ENCODE measurements around the gene CELF3.

Gene CELF3

DNA sequence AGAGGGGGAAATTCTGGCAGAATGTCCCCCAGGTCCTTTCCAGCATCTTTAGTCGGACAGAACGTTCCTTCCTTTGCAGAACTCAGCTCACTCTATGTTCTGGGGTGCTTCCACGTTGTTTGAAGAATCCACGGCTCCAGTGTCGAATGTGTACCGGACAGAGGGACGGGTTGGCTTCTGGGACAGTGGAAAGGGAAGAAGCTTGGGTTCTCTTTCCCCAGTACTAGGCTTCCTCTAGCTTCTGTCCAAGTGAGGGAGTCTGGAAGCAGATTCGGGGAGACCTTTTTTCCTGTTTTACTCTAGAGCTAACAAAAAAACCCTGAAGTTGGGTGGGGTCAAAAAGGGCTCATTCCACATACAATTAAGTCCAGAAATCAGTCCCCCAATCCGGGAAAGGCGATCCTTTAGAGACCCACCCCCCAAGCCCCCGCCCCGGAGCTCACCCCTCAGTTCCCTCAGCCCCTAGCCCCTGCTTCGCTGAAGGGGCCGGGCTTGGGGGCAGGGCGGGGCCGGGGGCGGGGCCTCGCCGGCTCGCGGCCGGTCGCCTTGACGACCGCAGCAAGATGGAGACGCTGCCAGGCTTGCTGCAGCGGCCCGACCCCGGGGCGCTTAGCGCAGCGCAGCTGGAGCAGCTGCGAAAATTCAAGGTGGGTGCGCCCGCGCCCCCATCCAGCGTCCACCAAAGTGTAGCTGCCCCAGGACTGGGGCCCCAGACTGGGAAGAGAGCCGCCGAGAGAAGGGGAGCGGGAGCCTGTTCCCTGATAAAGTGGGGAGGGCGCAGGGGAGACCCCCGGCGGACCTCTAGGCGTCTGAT lies 4.6 kb upstream of the CELF3 start, which contains the start of gene RIIAD1:
Gene RIIAD1, plus strand, starts transcription at position 549 of the 814 bp plus-strand sequence. Its CDS starts 15 bp downstream, at position 564.
- peak; percentile 21 for DNase-seq (ENCODE audit: low read depth)

- peak; percentile 42 for DNase-seq (ENCODE audit: low read depth)
Measured at GRCh38 chr1:151720554-151720953, 4.0 kb upstream of the CELF3 start.

- DNase-seq (ENCODE audit: low read depth) = no peak
Measured at GRCh38 chr1:151720125-151720524, 3.5 kb upstream of the CELF3 start.

- no peak for DNase-seq (ENCODE audit: low read depth)
Measured at GRCh38 chr1:151718666-151719065, 2.1 kb upstream of the CELF3 start.

DNA sequence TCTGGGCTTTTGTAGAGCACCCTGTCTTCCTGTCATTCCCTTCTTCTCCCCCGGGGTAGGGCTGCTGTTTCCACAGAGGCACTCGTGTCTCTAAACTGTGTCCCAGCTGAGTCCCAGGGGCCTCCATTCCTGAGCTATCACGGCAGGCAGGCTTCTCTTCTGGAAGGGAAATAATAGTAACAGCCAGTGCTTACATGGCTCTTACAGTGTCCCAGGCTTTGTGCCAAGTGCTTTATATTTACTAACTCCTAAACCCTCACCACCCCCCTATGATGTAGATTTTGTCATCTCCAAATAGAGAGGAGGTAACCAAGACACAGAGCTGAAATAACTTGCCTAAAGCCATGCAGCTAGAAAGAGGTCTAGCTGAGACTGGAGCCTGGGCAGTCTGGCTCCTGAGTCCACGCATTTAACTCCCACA lies 1.4 kb upstream of the CELF3 start:
- DNase-seq (ENCODE audit: low read depth) = no peak

GRCh38 chr1:151716405-151716762 lies 219 bp downstream of the CELF3 start:
- DNase-seq (ENCODE audit: low read depth) = no peak

DNA sequence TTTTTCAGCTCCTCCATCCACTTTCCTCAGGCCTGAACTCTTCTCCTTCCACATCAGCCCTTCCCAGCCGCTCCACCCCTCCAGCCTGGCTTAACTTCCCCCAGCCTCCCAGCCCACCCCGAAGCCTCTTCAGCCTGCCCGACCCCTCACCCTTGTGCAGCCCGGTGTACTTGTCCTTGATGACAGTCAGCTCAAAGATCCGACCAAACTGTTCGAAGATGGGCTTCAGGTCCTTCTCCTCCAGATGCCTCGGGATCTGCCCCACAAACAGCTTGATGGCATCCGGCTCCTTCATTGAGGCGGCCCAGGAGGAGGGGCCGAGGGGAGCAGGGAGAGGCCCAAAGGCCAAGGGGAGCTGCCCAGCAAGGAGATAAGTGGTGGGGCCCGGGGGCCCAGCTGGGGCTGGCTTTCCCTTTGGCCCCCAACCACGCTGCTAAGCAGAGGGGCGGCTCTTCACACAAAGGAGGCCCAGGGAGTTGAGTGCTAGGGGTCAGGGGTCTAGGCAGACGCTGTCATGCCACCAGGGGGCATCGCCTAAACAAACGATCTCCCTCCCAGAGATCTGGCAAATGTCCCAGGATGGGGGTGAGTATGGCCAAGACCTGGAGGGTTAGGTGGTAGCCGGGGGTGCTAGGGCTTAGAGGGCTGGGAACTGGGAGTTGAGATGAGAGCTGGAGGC lies 738 bp downstream of the CELF3 start:
- DNase-seq (ENCODE audit: low read depth) = no peak

DNA sequence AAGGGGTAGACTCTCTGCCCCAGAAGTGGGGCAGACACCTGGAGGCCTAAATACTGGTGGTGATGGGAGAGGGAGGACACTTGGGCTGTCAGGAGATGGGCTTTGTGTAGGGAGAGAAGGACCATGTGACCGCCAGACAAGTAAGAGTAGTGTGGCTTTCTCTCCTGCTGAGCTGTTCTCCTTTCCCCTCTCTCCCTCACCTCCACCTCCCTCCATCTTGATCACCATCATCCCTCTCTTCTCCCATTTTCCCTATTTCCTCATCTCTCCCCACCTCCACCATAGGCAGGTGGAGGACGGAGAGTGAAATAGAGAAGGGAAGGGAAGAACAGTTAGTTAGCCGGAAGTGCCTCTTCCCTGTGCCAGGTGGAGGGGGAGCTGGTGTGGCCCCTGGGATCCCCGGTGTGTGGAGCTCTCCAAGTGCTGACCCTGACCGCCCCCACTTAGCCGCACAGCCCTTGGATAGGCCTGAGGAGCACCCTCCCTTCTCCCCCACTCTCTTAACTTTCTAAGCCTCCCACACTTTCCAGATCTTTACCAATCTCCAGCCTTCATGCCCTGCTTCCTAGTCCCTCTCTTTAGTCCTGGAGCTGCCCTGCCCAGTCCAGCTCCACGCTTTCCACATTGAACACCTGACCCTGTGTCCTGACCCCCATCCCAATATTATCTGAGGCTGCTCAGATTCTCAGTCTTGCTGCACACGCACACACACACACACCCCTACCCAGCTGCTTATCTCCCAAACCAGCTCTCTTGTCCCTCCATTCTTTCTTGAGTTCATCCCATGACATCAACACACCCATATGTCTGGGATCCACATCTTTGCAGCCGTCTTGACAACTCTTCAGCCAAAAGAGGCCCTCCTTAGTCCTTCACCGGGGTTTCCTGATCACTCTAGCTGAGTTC lies 1.5 kb downstream of the CELF3 start:
- no peak for DNase-seq (ENCODE audit: low read depth)

DNA sequence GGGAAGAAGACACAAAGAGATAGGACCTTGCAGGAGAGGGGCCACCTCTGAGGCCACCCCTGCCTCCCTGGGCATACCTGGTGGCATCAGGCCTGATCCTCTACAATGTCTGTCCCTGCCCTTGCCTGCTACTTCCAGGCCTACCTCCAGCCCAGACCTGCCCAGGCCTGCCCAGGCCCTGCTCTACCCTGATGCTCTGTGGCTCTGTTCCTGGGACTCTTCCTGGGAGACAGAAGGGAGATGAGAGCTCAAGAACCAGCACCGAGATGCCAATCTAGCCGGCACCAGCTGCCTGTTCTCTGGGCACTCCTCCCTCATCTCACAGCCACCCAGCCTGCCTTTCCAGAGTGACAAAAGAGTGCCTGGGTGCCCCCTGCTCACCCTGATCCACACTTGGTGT lies 2.7 kb downstream of the CELF3 start:
- DNase-seq (ENCODE audit: low read depth) = no peak

DNA sequence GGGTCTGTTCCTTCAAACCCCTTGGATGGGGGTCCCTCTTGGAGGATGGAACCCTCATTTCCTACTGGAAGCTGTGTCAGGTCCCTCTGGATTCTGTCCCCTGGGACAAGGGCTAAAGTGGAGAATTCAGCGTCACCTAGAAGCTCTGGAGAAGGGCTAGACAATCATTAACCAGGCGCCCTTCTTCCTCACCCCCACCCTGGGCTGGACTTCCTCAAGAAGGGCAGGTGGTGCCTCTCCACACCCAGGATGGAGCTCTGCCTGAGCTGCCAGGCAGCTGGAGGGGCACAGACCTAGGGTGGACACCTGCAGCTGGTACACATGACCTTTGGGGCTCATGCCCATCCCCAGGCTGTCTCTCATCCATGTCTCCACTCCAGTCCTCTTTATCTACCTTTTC lies 3.6 kb downstream of the CELF3 start:
- DNase-seq (ENCODE audit: low read depth) = no peak

DNA sequence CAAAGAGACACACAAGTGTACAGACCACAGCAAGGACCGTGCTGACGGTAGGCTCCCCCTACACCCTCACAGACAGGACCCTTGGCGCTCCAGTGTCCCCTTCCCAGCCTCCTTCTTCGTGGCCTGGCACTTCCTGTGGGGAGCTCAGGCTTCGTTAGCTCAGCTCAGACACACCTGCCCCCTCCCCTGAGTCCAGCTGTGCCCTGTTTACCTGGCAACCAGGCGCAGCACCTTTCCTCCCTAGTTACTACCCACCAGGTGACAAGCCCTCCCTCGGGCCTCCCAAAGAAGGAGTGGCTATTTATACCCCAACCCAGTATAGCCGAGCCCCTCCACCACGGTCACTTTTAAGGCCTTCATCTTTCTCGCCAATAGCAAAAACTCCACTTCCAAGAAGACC lies 4.7 kb downstream of the CELF3 start:
- DNase-seq (ENCODE audit: low read depth) = no peak

DNA sequence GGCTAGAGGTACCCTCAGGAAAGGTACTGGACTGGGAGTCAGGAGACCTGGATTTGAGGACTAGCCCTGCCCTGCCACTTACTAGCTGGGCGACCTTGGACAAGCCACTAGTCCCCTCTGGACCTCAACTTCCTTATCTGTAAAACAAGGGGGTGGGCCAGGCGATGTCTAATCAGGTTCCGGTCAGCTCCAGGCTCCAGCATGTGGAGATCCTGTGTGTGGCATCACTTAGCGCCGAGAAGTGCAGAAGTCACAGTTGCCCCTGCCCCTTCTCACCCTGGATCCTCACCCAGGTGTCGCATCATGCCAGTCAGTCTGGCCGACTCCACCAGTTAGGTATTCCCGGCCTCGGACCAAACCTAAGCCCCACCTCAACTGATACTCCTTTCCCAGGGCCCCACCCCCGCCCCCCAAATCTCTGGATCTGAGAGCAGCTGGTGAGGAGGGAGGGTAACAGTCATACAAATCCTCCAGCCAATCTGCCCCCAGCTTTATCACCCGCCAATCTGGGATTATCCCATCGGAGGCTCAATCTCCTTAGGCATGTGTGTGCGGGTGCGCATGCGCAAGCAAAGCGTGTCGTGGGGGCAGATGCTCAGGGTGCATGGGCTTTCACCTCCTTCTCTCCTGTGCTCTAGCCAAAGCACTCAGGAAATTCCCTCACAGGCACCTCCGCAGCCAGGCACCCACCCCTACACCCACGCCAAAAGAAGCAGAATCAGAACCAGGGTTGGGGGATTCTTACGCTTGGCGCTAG lies 5.4 kb downstream of the CELF3 start:
- no peak for DNase-seq (ENCODE audit: low read depth)

GRCh38 chr1:151710187-151710840 lies 6.3 kb downstream of the CELF3 start:
- peak; percentile 52 for DNase-seq (ENCODE audit: low read depth)

GRCh38 chr1:151708891-151709290 lies 7.7 kb downstream of the CELF3 start:
- no peak for DNase-seq (ENCODE audit: low read depth)

- no peak for DNase-seq (ENCODE audit: low read depth)
Measured at GRCh38 chr1:151707541-151708065, 9.0 kb downstream of the CELF3 start.

- DNase-seq (ENCODE audit: low read depth) = no peak
Measured at GRCh38 chr1:151706464-151707415, 9.9 kb downstream of the CELF3 start.

DNA sequence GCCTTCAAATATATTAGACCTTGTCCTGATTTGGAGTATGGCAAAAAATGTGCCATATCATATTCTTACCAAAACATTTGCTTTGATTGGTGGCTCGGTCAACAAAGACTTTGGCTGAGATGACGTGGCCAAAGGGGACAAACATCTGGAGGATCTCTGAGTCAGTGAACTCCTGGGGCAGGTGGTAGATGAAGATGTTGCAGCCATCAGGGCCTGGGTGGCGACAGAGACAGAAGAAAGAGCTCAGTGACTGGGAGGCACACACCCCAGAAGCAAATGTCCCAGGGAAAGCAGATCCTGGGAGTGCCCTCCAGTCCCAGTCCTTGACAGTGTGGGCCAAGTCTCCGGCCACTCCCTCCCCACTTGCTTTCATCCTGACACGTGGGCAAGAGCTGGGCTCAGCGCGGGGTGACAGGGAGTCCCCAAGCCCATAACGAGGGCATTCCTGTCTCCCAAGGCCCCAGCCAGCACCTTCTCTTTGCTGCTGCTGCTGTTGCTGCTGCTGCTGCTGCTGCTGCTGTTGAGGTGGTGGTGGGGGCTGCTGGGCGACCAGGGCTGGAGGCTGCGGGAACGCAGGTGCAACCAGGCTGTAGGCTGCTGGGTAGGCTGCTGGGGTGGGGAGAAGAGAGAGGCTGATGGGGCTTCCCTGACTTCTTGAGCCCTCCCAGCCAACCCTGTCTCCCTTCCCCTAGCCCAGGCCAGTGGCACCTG lies 10.7 kb downstream of the CELF3 start:
- no peak for DNase-seq (ENCODE audit: low read depth)

- no peak for DNase-seq (ENCODE audit: low read depth)
Measured at GRCh38 chr1:151705146-151705545, 11.5 kb downstream of the CELF3 start.

DNA sequence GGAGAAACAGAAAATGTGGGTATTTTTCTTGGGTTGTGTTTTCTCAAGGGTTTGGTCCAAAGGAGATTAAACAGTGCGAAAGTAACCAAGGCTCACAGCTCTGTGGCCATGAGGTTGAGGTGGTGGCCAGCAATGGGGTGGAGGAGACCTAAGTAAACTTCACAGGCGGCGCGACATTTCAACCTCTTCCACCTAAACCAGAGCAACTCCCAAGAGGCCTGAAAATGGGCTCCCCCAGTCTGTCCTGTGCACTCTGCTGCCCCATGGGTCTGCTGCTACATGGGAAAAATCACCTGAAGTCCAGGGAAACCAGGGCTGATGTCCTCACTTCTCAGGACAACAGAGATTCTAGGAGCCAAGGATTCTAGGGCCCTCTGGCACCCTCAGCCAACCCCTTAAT lies 12.4 kb downstream of the CELF3 start:
- no peak for DNase-seq (ENCODE audit: low read depth)

Data from iris pigment epithelial cell (primary cell).